H9 (cell line): ENCODE data around the gene SASS6. TPM values are rescaled to one million over a fixed set of nuclear protein-coding genes. Genes with fewer than 3 reads are reported as not detected.

ENCODE experiments used
- DNase-seq: peaks from one replicate; pipeline ENCODE4 v3.0.0-alpha.2; 2017
- H2AFZ ChIP-seq: one replicate; pipeline ENCODE4 v1.6.1; 2013; ENCODE audit warnings: mild to moderate bottlenecking, low read length, control low read depth, moderate library complexity
- H2AK5ac ChIP-seq: 2 replicates; pipeline ENCODE4 v1.6.1; 2013; ENCODE audit warnings: low read length, control low read depth, mixed read lengths; ENCODE audit not compliant: insufficient read length
- H2BK120ac ChIP-seq: one replicate; pipeline ENCODE4 v1.6.1; 2013; ENCODE audit warnings: low read depth, mild to moderate bottlenecking, low read length, control low read depth, inconsistent platforms; ENCODE audit not compliant: poor library complexity, severe bottlenecking
- H2BK12ac ChIP-seq: 2 replicates; pipeline ENCODE4 v1.6.1; 2013; ENCODE audit warnings: low read length, control low read depth, mixed read lengths, low read depth; ENCODE audit not compliant: insufficient read length
- H2BK15ac ChIP-seq: 2 replicates; pipeline ENCODE4 v1.6.1; 2013; ENCODE audit warnings: low read depth, low read length, control low read depth
- H2BK20ac ChIP-seq: one replicate; pipeline ENCODE4 v1.6.1; 2013; ENCODE audit warnings: low read depth, mild to moderate bottlenecking, low read length, control low read depth, inconsistent platforms; ENCODE audit not compliant: poor library complexity, severe bottlenecking
- H2BK5ac ChIP-seq: 2 replicates; pipeline ENCODE4 v1.6.1; 2013; ENCODE audit warnings: low read length, control low read depth, mixed read lengths; ENCODE audit not compliant: insufficient read length
- H3K14ac ChIP-seq: 2 replicates; pipeline ENCODE4 v1.6.1; 2013; ENCODE audit warnings: low read length, control low read depth; ENCODE audit not compliant: insufficient read depth
- H3K18ac ChIP-seq: 2 replicates; pipeline ENCODE4 v1.6.1; 2013; ENCODE audit warnings: low read depth, mild to moderate bottlenecking, mixed read lengths, low read length, control low read depth; ENCODE audit not compliant: insufficient read length
- H3K23ac ChIP-seq: 2 replicates; pipeline ENCODE4 v1.6.1; 2013; ENCODE audit warnings: low read length, control low read depth, mixed read lengths, low read depth; ENCODE audit not compliant: insufficient read length
- H3K23me2 ChIP-seq: 2 replicates; pipeline ENCODE4 v1.6.1; 2013; ENCODE audit warnings: low read depth, mild to moderate bottlenecking, mixed read lengths, low read length, control low read depth; ENCODE audit not compliant: insufficient read length, poor library complexity, severe bottlenecking
- H3K27ac ChIP-seq: 2 replicates; pipeline ENCODE4 v1.5.1; 2013; ENCODE audit warnings: low read length, control low read depth, mixed read lengths, low read depth; ENCODE audit not compliant: insufficient read length
- H3K27me3 ChIP-seq: 2 replicates; pipeline ENCODE4 v1.6.1; 2013; ENCODE audit warnings: low read length, control low read depth, inconsistent platforms; ENCODE audit not compliant: insufficient read depth
- H3K4ac ChIP-seq: 2 replicates; pipeline ENCODE4 v1.6.1; 2013; ENCODE audit warnings: low read depth, mild to moderate bottlenecking, control low read depth, inconsistent platforms, low read length, moderate library complexity
- H3K4me1 ChIP-seq: 2 replicates; pipeline ENCODE4 v1.6.1; 2013; ENCODE audit warnings: low read length, control low read depth, inconsistent platforms; ENCODE audit not compliant: insufficient read depth
- H3K4me2 ChIP-seq: 2 replicates; pipeline ENCODE4 v1.6.1; 2013; ENCODE audit warnings: low read length, control low read depth, mixed read lengths; ENCODE audit not compliant: insufficient read length, insufficient read depth
- H3K56ac ChIP-seq: 2 replicates; pipeline ENCODE4 v1.6.1; 2013; ENCODE audit warnings: low read depth, mild to moderate bottlenecking, mixed read lengths, low read length, control low read depth; ENCODE audit not compliant: insufficient read length
- H3K79me1 ChIP-seq: 2 replicates; pipeline ENCODE4 v1.6.1; 2013; ENCODE audit warnings: low read depth, mild to moderate bottlenecking, moderate library complexity, low read length, control low read depth, inconsistent platforms; ENCODE audit not compliant: insufficient read depth, poor library complexity, severe bottlenecking
- H3K79me2 ChIP-seq: 2 replicates; pipeline ENCODE4 v1.6.1; 2013; ENCODE audit warnings: low read length, control low read depth, inconsistent platforms; ENCODE audit not compliant: insufficient read depth
- H3K9ac ChIP-seq: 2 replicates; pipeline ENCODE4 v1.6.1; 2013; ENCODE audit warnings: low read length, control low read depth, mixed read lengths; ENCODE audit not compliant: insufficient read length; ENCODE audit errors: extremely low read depth
- H3K9me3 ChIP-seq: one replicate; pipeline ENCODE4 v1.6.1; 2013; ENCODE audit warnings: low read depth, low read length, inconsistent platforms; ENCODE audit not compliant: control insufficient read depth
- H3T11ph ChIP-seq: one replicate; pipeline ENCODE4 v1.6.1; 2013; ENCODE audit warnings: mild to moderate bottlenecking, low read length, control low read depth, inconsistent platforms
- H4K20me1 ChIP-seq: one replicate; pipeline ENCODE4 v1.6.1; 2013; ENCODE audit not compliant: control insufficient read depth, insufficient read length, insufficient read depth
- H4K5ac ChIP-seq: 2 replicates; pipeline ENCODE4 v1.6.1; 2013; ENCODE audit warnings: low read depth, mild to moderate bottlenecking, mixed read lengths, low read length, control low read depth; ENCODE audit not compliant: insufficient read length
- H4K8ac ChIP-seq: replicated peaks from 2 replicates; pipeline ENCODE4 v1.6.1; 2013; ENCODE audit warnings: low read length, control low read depth, mixed read lengths, low read depth; ENCODE audit not compliant: insufficient read length
- H4K91ac ChIP-seq: 2 replicates; pipeline ENCODE4 v1.6.1; 2013; ENCODE audit warnings: low read depth, mild to moderate bottlenecking, moderate library complexity, mixed read lengths, low read length, control low read depth; ENCODE audit not compliant: insufficient read length
- H3K27ac Mint-ChIP-seq, 3 experiments: 2 replicates in 2 of 3; 3 replicates in 1 of 3; pipeline ENCODE4 v1.8.0; 2020 to 2021; ENCODE audit warnings: mixed read lengths in 3 of 3, mild to moderate bottlenecking in 1 of 3, moderate library complexity in 1 of 3
- H3K27me3 Mint-ChIP-seq: 2 replicates; pipeline ENCODE4 v1.8.0; 2021; ENCODE audit warnings: low read depth, mild to moderate bottlenecking, moderate library complexity, mixed read lengths
- H3K36me3 Mint-ChIP-seq, 3 experiments: 2 replicates in 2 of 3; 3 replicates in 1 of 3; pipeline ENCODE4 v1.8.0; 2020 to 2021; ENCODE audit warnings: low read depth in 3 of 3, mixed read lengths in 3 of 3; ENCODE audit not compliant: insufficient read depth in 1 of 3
- H3K4me1 Mint-ChIP-seq, 2 experiments: 2 replicates each; pipeline ENCODE4 v1.8.0; 2020; ENCODE audit warnings: mixed read lengths in 2 of 2
- H3K4me3 Mint-ChIP-seq, 2 experiments: 2 replicates in 1 of 2; 3 replicates in 1 of 2; pipeline ENCODE4 v1.8.0; 2020 to 2021; ENCODE audit warnings: mild to moderate bottlenecking in 2 of 2, mixed read lengths in 2 of 2, moderate library complexity in 1 of 2
- H3K9me3 Mint-ChIP-seq, 2 experiments: 2 replicates in 1 of 2; 3 replicates in 1 of 2; pipeline ENCODE4 v1.8.0; 2020; ENCODE audit warnings: mild to moderate bottlenecking in 2 of 2, mixed read lengths in 2 of 2, moderate library complexity in 1 of 2
- CTCF ChIP-seq: fragments of 200-600 bp; sonication (generic); conservative IDR thresholded peaks from 3 replicates; pipeline ENCODE4 v1.8.0; 2021; ENCODE audit warnings: antibody characterized with exemption, mild to moderate bottlenecking
- WGBS: extraction: QIAGEN DNeasy Blood & Tissue Kit; methylation state at CpG from one replicate; pipeline ENCODE4 v1.1.7; 2013; ENCODE audit warnings: missing lambda C conversion rate, low lambda C conversion rate, mixed read lengths; ENCODE audit not compliant: insufficient read length; ENCODE audit errors: extremely low coverage; 5-methylcytosine and 5-hydroxymethylcytosine counted together
- total RNA-seq: library from RNA; stranded (reverse); gene quantifications from 2 replicates; pipeline ENCODE4 v1.2.1, GENCODE V29; 2021

SASS6 gene
- total RNA-seq, 1 experiment from 2014 or later: 15.2 TPM

GRCh38 chr1:100070201-100070939 is 62.4 kb downstream of the SASS6 start:
- Histone ChIP-seq H3K4me2 (no peak overlapping the region), H3K4ac (no peak overlapping the region), H3K9me3 (no peaks in the 10 kb centered on the region), H3K23ac (no peak overlapping the region), H3K18ac (no peak overlapping the region), H3K9ac (no peak overlapping the region), H3K56ac (no peak overlapping the region), H3K27ac (no peak overlapping the region), H4K91ac (no peak overlapping the region), H4K20me1 (no peaks in the 10 kb centered on the region), H2BK5ac (no peak overlapping the region), H2BK12ac (no peak overlapping the region), H3K4me1 (no peaks in the 10 kb centered on the region), H3T11ph (no peak overlapping the region), H3K23me2 (no peaks in the 10 kb centered on the region), H3K79me2 (no peaks in the 10 kb centered on the region), H2BK20ac (no peak overlapping the region), H3K27me3 (no peaks in the 10 kb centered on the region), H2AK5ac (no peak overlapping the region), H2BK15ac (no peak overlapping the region), H3K14ac (no peak overlapping the region), H4K5ac (no peak overlapping the region), H2BK120ac (no peak overlapping the region), H4K8ac (no peak overlapping the region), H2AFZ (no peak overlapping the region), H3K79me1 (no peaks in the 10 kb centered on the region)
- peak overlapping the region in 2 of 3 experiments; percentile 0 to 51; a peak in 1 of 7 replicates for H3K27ac Mint-ChIP-seq
- H3K36me3 Mint-ChIP-seq: peaks cover 29 to 76% (median 65%) of the 10 kb centered on the region in 3 experiments; a peak in 6 of 7 replicates
- WGBS: no CpG with 5 or more reads among the region's 5 CpGs
- no peaks in the 10 kb centered on the region for H3K4me1 Mint-ChIP-seq
- no peaks in the 10 kb centered on the region for H3K27me3 Mint-ChIP-seq
- DNase-seq: no peak
- no peak for TF ChIP-seq CTCF
- no peak overlapping the region for H3K4me3 Mint-ChIP-seq
- no peaks in the 10 kb centered on the region for H3K9me3 Mint-ChIP-seq
